ENCODE data around the gene ZNF578.
"Not testable (repeated sequence)": the region's sequence is repeated elsewhere in the genome, so short reads cannot be mapped to it uniquely, and the experiment has no call there.

The ZNF578 gene

GRCh38 chr19:52518646-52519045, 65.3 kb downstream of the ZNF578 start:
- no peak for DNase-seq

- not testable (repeated sequence) for DNase-seq
These were observed 65.8 kb downstream of the ZNF578 start for GRCh38 chr19:52519175-52519574.

GRCh38 chr19:52520013-52520412, 66.7 kb downstream of the ZNF578 start:
- DNase-seq, result no peak

DNA sequence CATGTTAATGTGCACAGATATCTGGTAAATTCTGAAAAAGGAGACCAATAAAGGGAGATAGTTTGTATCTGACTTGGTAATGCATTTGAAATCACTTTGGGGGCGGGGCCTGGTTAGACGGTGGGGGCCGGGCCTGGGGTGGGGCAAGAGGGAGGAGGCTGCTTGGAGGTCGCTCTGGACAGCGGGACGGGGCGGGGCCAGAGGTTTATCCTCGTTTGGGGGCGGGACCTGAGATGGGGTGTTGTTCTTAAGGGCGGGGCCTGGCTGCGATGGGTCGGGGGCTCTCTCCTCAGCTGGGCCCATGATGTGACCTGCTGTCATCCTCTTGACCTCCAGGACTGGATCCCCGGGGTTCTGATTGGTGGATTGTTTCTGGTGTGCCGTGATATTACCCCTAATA, 69.2 kb downstream of the ZNF578 start:
- DNase-seq, result no peak

- no peak for DNase-seq
These were observed 70.7 kb downstream of the ZNF578 start for GRCh38 chr19:52524086-52524485.

GRCh38 chr19:52527134-52527955, 74.0 kb downstream of the ZNF578 start, which contains the start of gene ZNF808:
Gene ZNF808 (plus strand): TSS chr19:52527668. CDS start chr19:52543285, 15,617 bp downstream.
- peak; percentile 86 for DNase-seq

- DNase-seq, result no peak
These were observed 74.6 kb downstream of the ZNF578 start for GRCh38 chr19:52527956-52528351.

GRCh38 chr19:52532480-52532879, 79.1 kb downstream of the ZNF578 start:
- DNase-seq, result no peak

DNA sequence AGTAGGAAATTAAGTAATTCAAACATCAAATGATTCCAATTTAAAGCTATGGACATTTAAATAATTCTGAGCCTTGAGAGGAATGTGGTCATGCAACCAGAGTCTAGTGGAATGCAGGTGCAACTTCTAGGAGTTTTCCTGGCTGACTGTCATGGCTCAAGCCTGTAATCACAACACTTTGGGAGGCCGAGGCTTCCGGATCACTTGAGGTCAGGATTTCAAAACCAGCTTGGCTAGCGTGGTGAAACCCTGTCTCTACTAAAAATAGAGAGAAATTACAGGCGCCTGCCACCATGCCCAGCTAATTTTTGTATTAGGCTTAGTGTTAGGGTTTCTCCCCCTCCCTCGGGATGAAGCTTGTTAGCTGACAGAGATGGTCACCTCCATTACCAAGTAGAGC, 80.5 kb downstream of the ZNF578 start:
- no peak for DNase-seq

- DNase-seq, result not testable (repeated sequence)
These were observed 82.0 kb downstream of the ZNF578 start for GRCh38 chr19:52535385-52535770.

GRCh38 chr19:52535771-52536447, 82.6 kb downstream of the ZNF578 start:
- DNase-seq, result no peak

- DNase-seq, result no peak
These were observed 83.1 kb downstream of the ZNF578 start for GRCh38 chr19:52536448-52536800.

DNA sequence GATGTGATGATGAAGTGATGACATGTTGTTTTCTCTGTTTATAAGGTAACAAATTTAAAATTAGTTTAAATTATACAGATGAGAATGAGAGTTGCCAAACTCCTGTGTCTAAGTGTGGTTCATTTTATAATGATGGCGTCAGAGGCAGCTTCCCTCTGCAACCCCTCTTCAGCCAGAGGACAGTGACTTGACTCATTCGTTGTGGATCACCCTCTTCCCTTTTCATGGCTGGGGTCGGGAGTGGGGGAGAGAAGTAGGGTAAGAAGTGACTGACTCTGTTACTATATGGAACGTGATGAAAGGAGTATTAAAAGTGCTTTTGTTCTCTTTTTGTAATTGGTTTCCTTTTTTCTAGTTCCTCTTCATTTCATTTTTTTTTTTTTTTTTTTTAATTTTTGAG, 85.5 kb downstream of the ZNF578 start:
- DNase-seq, result not testable (repeated sequence)

- DNase-seq, result not testable (repeated sequence)
These were observed 87.8 kb downstream of the ZNF578 start for GRCh38 chr19:52541176-52541575.

DNA sequence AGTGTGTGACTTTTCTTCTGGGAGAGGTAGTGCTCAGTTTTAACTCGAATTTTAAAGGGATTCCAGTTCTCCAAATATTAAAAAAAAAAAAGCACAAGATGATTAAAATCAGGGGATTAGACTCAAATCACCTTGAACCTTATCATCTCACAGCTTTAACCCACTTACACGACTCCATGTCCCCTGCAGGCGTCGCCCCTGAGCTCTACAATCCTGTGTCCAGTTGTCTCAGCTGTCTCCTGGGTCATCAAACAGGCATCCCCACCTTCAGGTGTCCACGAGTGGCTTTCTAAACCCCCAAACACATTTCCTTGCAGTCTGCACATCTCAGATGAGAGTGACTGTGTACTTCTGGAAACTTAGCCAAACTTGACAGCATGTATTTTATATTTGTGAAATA, 88.3 kb downstream of the ZNF578 start:
- DNase-seq, result no peak

DNA sequence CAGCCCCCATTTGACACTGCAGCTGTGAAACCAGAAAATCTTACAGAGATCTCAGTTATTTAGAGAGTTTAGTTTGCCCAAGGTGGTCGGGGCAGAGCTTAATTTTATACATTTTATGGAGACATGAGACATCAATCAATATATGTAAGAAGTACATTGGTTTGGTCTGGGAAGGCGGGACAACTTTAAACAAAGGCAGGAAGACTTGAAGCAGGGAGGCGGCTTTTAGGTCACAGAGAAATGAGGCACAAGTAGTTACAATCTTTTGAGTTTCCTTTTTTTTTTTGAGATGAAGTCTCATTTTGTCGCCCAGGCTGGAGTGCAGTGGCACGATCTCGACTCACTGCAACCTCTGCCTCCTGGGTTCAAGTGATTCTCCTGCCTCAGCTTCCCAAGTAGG, 89.2 kb downstream of the ZNF578 start:
- DNase-seq, result not testable (repeated sequence)

DNA sequence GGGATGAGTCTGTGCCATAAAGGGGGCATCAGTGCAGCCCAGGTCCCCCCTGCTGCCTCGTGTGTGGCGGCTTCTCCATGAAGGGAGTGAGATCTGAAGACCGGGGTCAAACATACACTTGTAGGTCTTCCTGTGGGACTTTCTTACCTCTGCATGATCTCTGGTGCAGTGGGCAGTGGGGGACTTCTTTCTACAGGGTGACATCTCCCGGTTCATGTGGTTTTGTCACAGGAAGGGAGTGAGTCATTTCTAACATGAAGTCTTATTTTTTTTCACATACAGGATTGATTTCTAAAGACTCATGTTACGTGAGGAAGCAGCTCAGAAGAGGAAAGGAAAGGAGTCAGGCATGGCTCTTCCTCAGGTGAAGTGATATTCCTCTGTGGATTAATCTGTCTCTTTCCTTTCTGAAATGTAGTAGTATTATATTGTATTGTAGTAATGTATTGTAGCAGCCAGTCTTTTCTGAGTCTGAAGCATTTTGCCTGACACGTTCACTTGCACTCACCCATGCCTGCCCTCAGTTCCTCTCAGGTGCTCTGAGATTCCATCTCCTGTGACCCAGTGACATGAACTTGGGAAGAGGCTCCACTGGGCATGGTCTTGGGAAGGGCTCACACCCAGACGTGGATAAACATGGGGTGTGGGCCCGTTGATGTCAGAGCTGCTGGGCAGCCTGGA, 89.8 kb downstream of the ZNF578 start:
- no peak for DNase-seq

DNA sequence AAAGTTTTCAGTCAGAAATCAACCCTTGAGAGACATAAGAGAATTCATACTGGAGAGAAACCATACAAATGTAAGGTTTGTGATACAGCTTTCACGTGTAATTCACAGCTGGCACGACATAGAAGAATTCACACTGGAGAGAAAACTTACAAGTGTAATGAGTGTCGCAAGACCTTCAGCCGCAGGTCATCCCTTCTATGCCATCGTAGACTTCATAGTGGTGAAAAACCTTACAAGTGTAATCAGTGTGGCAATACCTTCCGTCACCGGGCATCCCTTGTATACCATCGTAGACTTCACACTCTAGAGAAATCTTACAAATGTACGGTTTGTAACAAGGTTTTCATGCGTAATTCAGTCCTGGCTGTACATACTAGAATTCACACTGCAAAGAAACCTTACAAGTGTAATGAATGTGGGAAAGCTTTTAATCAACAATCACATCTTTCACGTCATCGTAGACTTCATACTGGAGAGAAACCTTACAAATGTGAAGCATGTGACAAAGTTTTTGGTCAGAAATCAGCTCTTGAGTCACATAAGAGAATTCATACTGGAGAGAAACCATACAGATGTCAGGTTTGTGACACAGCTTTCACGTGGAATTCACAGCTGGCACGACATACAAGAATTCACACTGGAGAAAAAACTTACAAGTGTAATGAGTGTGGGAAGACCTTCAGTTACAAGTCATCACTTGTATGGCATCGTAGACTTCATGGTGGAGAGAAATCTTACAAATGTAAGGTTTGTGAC, 101.0 kb downstream of the ZNF578 start:
- DNase-seq, result no peak

DNA sequence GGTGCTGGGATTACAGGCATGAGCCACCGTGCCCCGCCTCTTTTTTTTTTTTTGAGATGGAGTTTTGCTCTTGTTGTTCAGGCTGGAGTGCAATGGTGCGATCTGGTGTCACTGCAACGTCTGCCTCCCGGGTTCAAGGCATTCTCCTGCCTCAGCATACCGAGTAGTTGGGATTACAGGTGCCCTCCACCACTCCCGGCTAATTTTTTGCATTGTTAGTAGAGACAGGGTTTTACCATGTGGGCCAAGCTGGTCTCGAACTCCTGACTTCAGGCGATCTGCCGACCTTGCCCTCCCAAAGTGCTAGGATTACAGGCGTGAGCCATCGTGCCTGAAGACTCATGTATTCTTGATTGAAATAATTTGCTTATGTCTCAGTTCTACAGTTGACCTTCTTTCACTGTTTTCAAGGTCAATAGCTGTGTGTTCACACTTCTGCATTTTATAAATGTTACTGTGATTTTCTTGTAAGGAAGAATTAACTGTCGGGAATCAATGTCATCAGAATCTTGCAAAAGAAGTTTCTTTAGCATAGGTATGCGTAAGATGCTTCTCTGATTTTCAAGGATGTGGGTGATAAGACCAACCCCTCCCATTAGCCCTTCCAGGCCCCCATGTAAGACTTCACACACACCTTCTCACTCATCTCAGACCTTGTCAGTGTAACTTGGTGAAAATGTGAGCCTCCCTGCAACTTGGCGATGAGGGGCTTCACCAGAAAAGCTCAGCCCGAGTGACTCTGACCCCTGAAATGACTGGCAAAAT, 104.1 kb downstream of the ZNF578 start:
- no peak for DNase-seq

DNA sequence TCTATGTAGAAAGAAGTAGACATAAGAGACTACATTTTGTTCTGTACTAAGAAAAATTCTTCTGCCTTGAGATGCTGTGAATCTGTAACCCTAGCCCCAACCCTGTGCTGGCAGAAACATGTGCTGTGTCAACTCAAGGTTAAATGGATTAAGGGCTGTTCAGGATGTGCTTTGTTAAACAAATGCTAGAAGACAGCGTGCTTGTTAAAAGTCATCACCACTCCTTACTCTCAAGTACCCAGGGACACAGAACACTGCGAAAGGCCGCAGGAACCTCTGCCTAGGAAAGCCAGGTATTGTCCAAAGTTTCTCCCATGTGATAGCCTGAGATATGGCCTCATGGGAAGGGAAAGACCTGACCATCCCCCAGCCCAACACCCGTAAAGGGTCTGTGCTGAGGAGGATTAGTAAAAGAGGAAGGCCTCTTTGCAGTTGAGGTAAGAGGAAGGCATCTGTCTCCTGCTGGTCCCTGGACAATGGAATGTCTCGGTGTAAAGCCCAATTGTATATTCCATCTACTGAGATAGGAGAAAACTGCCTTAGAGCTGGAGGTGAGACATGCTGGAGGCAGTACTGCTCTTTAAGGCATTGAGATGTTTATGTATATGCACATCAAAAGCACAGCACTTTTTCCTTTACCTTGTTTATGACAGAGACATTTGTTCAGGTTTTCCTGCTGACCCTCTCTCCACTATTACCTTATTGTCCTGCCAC, 105.5 kb downstream of the ZNF578 start:
- DNase-seq, result not testable (repeated sequence)

DNA sequence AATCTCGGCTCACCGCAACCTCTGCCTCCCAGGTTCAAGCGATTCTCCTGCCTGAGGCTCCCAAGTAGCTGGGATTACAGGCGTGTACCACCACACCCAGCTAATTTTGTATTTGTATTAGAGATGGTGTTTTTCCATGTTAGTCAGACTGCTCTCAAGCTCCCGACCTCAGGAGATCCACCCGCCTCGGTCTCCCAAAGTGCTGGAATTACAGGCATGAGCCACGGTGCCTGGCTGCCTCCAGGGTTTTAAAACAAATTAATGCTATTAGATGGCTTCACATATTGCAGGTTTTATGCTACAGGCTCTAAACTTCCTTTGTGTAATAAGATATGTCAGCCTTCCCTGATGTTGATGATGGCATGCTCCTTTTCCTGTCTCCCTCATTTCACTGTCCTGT, 108.3 kb downstream of the ZNF578 start:
- not testable (repeated sequence) for DNase-seq

Data from NCI-H2171 treated with DMSO at 0.1 percent for 48 hours (cell line).